Measurements from ENCODE around the gene ZMYND15.
A peak's percentile ranks its signal among the peaks of the same experiment; 100 is the strongest.
"Not testable (repeated sequence)": the region's sequence is repeated elsewhere in the genome, so short reads cannot be mapped to it uniquely, and the experiment has no call there.

The ZMYND15 gene, protein sequence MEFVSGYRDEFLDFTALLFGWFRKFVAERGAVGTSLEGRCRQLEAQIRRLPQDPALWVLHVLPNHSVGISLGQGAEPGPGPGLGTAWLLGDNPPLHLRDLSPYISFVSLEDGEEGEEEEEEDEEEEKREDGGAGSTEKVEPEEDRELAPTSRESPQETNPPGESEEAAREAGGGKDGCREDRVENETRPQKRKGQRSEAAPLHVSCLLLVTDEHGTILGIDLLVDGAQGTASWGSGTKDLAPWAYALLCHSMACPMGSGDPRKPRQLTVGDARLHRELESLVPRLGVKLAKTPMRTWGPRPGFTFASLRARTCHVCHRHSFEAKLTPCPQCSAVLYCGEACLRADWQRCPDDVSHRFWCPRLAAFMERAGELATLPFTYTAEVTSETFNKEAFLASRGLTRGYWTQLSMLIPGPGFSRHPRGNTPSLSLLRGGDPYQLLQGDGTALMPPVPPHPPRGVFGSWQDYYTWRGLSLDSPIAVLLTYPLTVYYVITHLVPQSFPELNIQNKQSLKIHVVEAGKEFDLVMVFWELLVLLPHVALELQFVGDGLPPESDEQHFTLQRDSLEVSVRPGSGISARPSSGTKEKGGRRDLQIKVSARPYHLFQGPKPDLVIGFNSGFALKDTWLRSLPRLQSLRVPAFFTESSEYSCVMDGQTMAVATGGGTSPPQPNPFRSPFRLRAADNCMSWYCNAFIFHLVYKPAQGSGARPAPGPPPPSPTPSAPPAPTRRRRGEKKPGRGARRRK

DNA sequence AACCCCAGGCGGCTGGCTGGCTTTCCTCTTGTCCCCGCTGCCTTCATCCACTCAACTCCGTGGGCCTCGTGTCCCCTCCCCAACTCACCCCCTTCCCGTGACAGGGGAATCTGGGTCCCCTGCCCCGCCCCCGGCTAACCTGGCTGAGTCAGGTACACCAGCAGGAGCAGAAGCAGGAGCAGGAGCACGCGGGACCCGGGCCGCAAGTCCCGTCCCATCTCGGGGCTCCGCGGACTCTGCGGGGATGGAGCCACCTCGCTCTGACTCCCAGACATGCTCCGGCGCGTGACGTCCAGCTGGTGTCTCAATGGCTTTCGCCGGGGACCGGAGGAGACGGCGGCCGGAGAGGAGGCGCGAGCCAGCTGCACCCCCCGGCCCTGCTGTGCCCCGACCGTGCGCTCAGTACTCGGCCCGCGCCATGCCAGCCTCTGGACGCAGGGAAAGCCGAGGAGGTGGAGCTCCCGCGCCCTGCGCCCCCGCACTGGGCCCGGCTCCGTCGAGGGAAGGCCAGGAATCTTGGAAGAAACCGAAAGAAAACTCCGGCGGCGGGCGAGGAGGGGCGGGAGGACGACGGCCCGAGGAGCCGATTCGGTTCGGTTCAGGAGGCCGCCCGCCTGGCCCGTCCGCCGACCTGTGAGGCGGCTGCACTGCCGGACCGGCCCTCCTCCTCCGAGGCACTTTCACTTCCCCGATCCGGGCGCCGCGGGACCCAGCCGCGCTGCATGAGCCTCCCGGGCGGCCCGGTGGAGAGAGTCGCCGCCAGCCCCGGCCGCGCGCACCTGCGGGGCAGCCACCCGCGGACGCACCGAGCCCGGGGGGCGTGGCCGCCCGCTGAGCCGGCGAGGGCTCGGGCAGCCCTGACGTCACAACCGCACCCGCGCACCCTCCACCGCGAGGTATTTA lies at the start of gene ZMYND15, which contains the start of gene CXCL16:
ZMYND15 (plus strand) TSS at position 712 of the 903 bp plus-strand sequence. CDS start 716 bp downstream, outside the sequence.
CXCL16 (minus strand) TSS at position 807 of the 903 bp plus-strand sequence; CDS start at position 218, 589 bp downstream.
- DNase-seq = no peak

DNA sequence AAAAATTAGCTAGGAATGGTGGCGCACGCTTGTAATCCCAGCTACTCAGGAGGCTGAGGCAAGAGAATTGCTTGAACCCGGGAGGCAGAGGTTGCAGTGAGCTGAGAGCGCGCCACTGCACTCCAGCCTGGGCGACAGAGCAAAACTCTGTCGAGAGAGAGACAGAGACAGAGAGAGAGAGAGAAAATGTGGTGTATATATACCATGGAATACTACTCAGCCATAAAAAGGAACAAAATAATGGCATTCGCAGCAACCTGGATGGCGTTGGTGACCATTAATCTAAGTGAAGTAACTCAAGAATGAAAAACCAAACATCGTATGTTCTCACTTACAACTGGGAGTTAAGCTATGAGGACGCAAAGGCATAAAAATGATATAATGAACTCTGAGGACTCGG lies 49.8 kb upstream of the ZMYND15 start:
- DNase-seq = not testable (repeated sequence)

DNA sequence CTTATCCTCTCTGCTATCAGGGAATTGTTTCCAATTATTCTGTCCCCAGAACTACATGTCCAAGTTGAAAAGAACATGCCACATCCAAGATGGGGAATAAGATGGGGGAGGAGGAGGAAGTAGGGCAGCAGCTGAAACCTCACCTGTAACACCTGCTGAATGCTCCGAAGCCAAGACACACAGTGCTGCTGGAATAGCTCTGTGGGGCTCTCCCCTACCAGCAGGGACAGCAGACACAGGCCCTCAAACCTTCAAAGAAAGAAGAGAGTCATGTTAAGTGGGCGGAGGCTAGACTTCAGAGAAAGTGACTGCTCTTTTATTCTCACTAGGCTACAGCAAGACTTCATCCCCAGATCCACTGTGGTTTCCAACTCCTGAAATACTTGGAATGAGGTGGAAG lies 48.9 kb upstream of the ZMYND15 start:
- DNase-seq = no peak

DNA sequence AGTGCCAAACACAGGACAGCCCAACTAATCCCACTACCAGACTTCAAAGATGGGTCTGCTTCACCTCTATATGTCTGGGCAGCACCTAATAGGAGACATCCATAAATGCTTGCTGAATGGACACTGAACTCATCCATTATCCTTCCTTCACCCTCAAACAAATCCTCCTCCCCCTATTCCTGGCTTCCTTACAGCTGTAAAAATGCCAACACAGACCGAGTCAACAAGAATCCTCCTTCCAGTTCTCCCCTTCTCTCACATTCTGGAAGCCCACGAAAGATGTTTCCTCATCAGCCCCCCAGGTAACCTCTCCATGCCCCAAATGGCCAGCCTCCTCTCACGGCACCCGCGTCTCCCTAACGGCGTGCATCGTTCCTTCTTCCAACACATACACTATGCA lies 47.9 kb upstream of the ZMYND15 start:
- DNase-seq = no peak

DNA sequence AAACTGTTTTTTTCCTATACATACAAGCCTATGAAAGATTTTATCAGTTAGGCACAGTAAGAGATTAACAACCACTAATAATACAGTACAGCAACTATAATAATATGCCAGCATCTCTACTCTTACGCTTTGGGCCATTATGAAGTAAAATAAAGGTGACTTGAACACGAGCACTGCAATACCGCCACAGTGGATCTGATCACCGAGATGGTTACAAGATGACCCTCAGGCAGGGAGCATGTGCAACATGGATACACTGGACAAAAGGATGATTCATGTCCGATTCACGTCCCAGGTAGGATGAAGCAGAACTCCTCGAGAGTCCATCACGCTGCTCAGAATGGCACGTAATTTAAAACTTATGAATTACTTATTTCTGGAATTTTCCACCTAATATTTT lies 46.2 kb upstream of the ZMYND15 start:
- DNase-seq = no peak

DNA sequence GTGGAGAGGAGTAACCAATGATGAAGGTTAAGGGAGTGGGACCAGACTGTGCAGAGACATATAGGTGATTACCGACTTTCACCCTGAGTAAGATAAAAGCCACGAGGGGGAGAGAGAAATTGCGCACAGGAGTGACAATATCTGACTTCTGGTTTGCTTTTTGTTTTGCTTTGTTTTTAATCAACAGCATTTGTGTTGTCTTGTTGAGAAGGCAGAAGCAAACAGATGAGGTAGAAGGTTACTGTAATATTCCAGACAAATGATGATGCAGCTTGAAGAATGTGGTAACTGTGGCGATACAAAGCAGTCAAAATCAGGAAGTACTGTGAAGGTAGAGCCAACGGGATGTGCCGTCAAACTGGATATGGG lies 43.2 kb upstream of the ZMYND15 start:
- peak; percentile 5 for DNase-seq

DNA sequence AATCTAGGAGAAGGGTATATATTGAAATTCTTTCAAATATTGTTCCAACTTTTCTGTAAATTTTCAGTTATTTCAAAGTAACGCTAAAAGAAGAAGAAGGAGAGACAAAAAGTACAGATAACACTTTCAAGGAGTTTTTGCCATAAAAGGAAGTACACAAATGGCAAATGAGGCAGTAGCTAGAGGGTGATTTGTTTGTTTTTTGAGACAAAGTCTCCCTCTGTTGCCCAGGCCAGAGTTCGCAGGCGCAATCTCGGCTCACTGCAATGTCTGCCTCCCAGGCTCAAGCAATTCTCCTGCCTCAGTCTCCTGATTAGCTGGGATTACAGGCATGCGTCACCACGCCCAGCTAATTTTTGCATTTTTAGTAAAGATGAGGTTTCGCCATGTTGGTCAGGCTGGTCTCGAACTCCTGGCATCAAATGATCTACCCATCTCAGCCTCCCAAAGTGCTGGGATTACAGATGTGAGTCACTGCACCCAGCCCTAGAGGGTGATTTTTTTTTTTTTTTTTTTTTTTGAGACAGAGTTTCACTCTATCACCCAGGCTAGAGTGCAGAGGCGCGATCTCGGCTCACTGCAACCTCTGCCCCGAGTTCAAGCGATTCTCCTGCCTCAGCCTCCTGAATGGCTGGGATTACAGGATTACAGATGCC lies 40.1 kb upstream of the ZMYND15 start:
- not testable (repeated sequence) for DNase-seq

DNA sequence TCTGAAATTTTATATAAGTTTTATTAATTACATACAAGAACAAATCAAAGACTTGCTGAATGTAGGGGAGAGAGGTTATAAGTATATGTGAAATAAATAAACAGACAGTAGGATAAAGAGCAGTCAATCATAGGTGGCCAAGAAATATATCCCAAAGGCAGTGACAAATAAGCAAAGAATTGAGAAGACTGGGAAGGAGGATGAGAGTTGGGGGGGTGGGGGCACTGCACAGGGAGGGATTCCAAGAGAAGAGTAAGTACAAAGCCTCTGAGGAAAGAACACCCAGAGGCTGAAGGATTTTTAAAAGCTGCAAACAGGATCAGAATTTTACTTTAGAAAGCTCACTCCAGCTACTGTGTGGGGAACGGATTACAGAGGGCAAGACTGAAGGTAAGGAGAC lies 38.5 kb upstream of the ZMYND15 start:
- DNase-seq = no peak

DNA sequence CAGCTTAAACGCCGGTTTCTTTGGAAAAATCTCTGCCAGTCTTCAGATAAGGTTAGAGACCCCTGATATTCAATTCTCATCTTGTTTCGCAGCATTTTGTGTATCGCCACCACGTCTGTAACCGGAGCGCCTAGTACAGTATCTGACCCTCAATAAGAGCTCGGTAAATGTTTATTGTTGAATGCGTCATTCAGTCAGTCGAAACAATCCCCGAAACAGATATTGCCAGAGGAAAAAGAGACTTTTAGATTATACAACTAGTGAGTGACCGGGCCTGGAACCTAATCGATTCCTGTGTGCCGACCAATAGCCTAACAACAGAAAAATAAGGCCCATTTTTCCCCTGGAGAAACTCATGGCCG lies 36.3 kb upstream of the ZMYND15 start:
- DNase-seq = no peak

DNA sequence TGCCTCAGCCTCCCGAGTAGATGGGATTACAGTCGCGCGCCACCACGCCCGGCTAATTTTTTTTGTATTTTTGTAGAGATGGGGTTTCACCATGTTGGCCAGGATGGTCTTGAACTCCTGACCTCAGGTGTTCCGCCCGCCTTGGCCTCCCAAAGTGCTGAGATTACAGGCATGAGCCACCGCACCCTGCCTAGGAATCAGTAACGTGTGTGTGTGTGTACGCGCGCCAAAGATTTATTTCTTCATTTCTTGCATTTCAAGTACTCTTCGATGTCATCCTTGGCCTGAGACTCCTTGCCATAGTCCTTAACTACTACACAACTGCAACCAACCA lies 35.1 kb upstream of the ZMYND15 start:
- DNase-seq = not testable (repeated sequence)

DNA sequence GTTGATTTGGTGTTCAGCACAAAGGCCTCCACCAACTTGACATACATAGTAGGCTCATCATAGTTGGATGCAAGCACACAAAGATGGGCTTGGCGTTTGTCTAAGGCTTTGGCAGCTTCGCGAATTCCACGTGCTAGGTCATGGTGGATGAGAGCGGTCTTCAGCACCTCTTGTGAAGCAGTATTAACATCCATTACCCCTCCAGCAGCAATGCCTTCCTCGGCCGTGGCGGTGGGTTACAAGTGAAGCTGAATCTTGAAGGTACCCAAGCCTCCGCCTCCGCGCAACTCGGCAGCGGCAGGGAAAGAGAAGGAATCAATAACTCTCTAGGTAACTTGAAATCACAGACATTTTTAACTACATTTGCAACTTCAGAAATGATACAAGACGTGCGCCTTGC lies 34.6 kb upstream of the ZMYND15 start:
- no peak for DNase-seq

DNA sequence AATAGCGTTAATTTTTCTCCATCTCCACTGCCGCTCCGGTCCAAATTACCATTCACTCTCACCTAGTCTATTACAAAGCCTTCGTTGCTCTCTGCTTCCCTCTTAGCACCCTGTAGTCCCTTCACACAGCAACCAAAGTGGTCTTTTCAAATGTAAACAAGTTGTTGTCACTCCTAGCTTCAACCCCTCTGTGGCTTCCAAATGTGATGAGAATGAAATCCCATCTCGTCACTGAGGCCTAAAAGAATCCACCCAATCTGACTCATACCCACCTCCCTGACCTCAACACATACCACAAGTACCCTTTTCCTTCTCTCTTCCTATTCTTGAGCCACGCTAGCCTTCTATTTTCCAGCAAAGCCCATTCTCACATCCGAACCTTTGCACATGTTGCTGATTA lies 33.5 kb upstream of the ZMYND15 start:
- DNase-seq = no peak

DNA sequence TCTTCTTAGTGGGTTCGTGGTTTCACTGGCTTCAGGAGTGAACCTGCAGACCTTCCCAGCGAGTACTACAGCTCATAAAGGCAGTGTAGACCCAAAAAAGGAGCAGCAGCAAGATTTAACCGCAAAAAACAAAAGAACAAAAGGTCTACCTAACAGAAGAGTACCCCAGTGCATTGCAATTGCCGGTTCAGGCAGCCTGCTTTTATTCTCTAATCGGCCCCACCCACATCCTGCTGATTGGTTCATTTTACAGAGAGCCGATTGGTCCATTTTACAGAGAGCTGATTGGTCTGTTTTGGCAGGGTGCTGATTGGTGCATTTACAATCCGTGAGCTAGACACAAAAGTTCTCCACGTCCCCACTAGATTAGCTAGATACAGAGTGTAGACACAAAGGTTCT lies 31.2 kb upstream of the ZMYND15 start:
- DNase-seq = no peak

DNA sequence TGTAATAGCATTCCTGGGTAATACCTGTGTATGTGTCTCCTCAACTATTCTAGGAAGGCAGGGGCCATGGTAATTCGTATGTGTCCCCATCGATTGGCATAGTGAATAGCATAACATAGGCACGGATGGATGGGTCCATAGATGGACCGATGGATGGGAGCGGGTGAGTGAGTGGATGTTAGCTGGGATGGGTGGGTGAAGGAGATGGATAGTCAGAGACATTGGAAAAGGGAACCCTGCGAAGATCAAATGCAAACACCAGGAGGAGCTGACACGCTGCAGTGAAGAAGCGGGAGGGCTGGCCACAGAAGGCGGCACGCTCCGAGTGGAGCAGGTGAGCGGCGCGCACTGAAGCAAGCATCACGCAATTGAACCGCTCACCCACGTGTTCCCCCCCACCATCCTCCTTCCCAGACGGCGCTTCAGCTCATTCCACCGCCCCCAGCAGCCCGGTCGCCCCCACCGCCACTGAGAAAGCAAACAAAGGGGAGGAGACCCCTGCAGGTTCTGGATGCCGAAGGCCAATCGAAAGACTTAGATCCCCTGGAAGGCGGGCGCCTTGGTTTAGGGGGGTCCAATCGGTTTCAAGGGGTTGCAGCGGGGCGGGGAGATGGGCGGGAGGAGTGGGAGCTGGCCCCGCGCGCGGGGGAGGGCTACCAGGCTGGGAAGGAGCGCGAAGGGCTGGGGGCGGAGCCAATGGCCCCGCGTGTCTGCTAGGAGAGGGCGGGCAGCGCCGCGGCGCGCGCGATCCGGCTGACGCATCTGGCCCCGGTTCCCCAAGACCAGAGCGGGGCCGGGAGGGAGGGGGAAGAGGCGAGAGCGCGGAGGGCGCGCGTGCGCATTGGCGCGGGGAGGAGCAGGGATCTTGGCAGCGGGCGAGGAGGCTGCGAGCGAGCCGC lies 29.6 kb upstream of the ZMYND15 start, which contains the start of gene ARRB2:
ARRB2 (plus strand) TSS at position 839 of the 899 bp plus-strand sequence. CDS start 90 bp downstream, outside the sequence.
- DNase-seq = peak; percentile 75

DNA sequence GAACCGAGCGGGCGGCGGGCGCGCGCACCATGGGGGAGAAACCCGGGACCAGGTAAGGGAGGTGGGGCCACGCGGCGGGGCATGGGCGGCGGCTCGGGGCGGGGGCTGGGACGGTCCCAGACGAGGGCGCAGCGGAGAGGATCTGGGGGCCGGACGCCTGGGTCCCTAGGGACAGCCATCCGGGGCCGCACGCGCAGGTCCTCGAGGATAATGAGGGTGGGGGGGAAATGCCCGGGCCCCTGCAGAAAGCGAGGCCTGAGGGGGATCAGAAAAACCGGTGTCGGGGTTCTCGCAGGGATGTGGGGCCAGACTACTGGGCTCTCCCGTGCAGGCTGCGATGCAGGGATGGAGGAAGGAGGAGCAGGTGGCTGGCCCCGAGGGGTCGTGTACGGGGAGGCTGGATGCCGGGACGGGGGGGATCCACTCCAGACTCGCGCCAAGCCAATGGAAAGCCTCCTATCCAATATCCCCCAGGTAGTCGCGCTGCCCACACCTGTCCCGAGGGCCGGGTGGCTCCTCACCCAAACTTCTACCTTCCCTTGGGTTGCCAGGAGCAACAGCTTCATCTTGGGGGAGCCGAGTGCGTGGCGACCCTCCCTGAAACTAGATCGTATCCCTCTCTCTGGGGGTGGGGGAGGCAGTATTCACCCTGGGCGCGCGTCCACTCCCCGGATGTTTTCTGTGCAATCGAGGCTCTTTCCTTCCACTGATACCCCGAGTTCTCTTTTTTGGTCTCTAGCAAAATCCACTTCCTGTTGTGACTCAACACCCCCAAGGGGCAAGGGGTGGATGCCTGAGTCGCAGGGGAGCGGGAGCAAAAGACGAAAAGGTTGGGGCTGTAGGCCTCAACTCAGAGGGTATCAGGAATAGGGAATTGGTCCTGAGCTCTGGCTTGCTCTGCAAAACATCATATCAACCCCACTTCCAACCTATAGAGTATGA lies 28.7 kb upstream of the ZMYND15 start:
- DNase-seq = peak; percentile 53

DNA sequence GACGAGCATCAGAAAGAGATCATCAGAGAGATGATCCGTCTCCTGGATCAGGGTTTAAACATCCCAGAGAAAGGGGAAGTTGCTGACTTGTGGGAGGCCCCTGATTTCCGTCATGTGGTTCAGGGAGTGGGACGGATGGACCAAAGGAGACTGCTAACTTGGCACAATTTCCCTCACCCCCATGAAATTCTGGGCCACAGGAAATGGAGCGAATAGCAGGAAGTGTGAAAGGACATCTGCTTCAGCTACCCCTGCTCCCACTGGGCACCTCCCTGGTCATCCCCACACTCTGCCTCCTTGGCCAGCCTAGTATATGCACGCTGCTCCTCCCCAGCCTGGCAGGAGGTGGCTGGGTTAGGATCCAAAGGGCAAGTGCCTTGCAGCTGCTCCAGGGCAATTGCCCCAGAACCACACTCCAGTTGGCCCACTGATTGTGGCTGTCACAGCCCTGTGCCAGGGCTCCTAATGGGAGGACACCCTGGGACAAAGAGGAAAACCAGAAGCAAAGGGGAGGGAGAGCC lies 27.9 kb upstream of the ZMYND15 start:
- DNase-seq = peak; percentile 68

DNA sequence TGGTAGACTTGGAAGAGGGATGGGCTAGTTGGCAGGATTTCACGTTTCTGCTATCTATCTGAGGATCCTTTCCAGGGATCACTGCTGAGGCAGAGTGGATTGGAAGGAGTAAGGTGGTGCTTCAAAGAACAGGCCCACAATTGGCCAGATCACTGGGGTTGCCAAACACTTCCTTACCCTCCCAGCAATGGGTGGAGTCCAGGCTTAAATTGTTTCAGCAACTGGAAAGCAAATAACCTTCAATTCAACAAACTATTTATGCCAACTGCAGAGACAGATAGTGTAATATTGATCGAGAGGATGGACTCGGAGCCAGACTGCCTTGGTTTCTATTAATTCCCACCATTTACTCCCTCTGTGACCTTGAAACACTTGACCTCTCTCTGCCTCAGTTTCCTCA lies 27.1 kb upstream of the ZMYND15 start:
- DNase-seq = no peak

DNA sequence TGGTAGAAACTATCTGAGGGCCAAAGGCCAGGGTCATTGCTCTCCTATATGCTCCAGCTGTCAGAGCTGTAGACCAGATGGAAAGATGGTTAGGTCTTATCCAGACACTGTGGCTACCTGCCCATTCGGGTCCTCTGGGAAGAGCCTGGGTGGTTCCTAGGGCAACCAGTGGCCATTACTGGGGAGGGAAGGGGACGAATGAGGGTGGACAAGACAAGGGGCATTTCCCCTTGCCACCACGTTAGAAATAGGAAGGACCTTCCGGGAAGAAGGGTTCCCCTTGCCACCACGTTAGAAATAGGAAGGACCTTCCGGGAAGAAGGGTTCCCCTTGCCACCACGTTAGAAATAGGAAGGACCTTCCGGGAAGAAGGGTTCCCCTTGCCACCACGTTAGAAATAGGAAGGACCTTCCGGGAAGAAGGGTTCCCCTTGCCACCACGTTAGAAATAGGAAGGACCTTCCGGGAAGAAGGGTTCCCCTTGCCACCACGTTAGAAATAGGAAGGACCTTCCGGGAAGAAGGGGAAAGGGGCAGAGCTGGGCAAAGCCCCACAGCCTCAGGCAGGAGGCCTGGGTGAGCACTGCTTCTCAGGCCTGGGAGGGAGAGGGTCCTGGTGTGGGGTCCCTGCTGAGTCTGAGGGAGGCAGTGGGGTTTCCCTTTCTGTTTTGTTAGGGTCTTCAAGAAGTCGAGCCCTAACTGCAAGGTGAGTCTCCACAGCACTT lies 25.1 kb upstream of the ZMYND15 start:
- not testable (repeated sequence) for DNase-seq

DNA sequence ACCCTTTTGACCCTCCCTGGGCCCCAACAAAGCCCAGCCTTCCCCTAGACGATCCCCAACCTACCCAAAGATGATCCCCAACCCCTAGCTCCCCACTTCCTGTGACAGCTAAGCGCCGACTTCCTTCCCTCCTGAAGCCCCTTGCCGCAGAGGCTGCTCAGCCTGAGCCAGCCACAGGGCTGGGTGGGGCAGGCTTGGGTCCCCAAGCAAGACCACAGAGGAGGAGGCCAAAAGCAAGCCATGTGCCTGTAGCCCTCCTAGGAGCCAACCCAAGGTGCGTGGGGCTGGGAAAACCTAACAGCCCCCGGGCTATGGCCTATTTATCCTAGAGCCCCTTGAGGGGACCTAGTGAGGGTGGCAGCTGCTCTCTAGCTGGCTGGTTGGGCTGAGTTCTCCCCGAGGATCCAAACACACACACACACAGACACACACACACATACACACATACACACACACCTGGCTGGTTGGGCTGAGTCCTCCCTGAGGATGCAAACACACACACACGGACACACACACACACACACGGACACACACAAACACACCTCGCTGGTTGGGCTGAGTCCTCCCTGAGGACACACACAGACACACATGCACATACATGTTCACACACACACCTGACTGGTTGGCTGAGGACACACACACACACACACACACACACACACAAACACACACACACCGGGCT lies 24.4 kb upstream of the ZMYND15 start:
- DNase-seq = peak; percentile 10

Measured in GF-D8 (cell line).